ENCODE data around the gene SEC63.
"Not testable (repeated sequence)": the region's sequence is repeated elsewhere in the genome, so short reads cannot be mapped to it uniquely, and the experiment has no call there.

Gene SEC63

GRCh38 chr6:107931894-107932293 lies 26.1 kb downstream of the SEC63 start:
- no peak for DNase-seq (ENCODE audit: low read depth, low spot score)

DNA sequence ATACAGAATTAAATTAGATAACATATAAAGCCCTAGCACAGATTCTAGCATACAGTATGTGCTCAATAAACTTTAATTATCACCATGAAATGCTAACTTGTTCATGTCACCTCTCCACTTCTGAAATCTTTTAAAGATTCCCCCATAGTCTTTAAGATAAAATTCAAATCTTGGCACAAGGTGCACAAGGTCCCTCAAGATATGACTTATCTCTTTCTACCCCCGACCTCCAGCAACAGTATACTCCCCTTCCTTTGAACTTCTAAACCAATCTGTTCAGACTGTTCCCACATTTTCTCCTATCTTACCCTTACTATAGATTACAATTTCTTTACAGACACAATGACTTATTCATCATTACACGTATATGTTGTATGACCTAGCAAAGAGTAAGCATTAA lies 29.0 kb downstream of the SEC63 start:
- no peak for DNase-seq (ENCODE audit: low read depth, low spot score)

DNA sequence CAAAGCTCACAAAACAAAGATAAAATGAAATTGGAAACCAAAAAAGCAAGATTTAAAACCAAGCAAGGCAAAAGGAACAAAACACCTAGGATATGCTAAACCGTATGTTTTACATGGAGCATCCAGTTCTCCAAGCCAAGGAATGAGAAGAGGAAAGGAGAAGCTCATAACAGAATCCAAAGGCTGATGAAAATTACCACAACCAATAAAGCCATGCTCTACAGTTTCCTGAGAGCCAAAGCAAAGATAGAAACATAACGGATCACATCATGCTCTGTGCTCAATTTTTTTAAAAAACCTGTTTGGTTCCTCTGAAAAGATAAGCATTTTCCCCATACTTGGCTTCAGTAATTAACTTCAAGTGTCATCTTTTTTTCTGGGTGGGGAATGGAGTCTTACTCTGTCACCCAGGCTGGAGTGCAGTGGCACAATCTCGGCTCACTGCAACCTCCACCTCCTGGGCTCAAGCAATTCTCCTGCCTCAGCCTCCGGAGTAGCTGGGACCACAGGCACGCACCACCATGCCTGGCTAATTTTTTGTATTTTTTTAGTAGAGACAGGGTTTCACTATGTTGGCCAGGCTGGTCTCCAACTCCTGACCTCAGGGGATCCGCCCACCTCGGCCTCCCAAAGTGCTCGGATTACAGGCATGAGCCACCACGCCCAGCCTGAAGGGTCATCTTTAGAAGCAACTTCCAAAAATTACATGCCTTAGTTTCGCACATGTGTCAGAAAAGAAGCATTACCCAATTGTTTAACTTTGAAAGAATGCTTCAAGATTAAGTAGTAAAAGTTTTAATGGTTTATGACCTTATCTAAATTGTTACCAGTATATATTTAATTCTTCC lies 31.1 kb downstream of the SEC63 start:
- not testable (repeated sequence) for DNase-seq (ENCODE audit: low read depth, low spot score)

GRCh38 chr6:107917451-107918375 lies 40.3 kb downstream of the SEC63 start:
- no peak for DNase-seq (ENCODE audit: low read depth, low spot score)

DNA sequence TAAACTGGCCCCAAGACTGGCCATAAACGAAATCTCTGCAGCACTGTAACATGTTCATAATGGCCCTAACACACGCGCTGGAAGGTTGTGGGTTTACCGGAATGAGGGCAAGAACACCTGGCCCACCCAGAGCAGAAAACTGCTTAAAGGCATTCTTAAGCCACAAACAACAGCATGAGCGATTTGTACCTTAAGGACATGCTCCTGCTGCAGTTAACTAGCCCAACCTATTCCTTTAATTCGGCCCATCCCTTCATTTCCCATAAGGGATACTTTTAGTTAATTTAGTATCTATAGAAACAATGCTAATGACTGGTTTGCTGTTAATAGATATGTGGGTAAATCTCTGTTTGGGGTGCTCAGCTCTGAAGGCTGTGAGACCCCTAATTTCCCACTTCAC lies 41.0 kb downstream of the SEC63 start:
- not testable (repeated sequence) for DNase-seq (ENCODE audit: low read depth, low spot score)

GRCh38 chr6:107911692-107912091 lies 46.3 kb downstream of the SEC63 start:
- DNase-seq (ENCODE audit: low read depth, low spot score): no peak

- no peak for DNase-seq (ENCODE audit: low read depth, low spot score)
Measured at GRCh38 chr6:107894809-107895396, 63.1 kb downstream of the SEC63 start.

DNA sequence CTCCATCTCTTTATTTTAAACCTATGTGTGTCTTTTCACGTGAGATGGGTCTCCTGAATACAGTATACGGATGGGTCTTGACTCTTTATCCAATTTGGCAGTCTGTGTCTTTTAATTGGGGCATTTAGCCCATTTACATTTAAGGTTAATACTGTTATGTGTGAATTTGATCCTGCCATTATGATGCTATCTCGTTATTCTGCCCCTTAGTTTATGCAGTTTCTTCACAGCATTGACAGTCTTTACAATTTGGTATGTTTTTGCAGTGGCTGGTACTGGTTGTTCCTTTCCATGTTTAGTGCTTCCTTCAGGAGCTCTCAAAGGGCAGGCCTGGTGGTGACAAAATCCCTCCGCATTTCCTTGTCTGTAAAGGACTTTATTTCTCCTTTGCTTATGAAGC lies 67.6 kb downstream of the SEC63 start:
- not testable (repeated sequence) for DNase-seq (ENCODE audit: low read depth, low spot score)

DNA sequence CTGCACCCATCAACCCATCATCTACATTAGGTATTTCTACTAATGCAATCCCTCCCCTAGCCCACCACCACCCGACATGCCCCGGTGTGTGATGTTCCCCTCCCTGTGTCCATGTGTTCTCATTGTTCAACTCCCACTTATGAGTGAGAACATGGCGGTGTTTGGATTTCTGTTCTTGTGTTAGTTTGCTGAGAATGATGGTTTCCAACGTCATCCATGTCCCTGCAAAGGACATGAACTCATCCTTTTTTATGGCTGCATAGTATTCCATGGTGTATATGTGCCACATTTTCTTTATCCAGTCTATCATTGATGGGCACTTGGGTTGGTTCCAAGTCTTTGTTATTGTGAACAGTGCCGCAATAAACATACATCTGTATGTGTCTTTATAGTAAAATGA lies 72.1 kb downstream of the SEC63 start:
- not testable (repeated sequence) for DNase-seq (ENCODE audit: low read depth, low spot score)

- no peak for DNase-seq (ENCODE audit: low read depth, low spot score)
Measured at GRCh38 chr6:107879941-107880340, 78.1 kb downstream of the SEC63 start.

- DNase-seq (ENCODE audit: low read depth, low spot score): no peak
Measured at GRCh38 chr6:107877968-107878367, 80.0 kb downstream of the SEC63 start.

DNA sequence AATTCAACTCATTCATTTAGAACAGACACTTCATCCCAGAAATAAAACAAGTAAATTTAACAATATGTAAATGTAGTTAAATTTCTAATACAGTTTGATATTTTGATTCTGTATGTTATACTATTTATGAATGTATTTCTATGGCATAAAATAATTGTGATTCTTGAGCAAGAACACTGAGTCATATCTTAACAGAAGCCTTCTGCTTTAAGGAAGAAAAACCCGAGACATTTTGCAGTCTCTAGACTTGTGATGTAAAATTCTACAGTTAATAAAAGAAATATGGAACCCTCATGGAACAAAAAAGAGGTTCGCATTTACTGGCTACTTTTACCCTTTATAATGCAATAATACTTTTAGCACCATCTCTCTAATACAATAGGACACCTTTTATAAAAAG lies 86.0 kb downstream of the SEC63 start:
- no peak for DNase-seq (ENCODE audit: low read depth, low spot score)

DNA sequence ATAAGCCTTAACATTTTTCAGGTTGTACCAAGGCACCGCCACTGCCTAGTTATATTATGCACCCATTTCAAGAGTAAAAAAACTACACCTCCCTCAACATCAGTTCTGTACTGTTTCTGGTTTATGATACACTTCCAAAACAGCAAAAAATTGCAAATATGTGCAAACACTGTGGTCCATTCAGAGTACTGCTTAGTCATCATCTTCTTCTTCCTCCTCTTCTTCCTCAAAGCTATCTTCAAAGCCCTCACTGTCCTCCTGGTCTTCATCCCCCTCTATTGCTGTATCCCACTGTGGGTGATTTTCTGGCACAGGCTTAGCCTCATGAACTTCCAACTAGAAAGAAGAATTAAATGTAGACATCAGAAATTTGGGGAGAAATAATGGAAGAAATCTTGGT lies 86.5 kb downstream of the SEC63 start:
- not testable (repeated sequence) for DNase-seq (ENCODE audit: low read depth, low spot score)

DNA sequence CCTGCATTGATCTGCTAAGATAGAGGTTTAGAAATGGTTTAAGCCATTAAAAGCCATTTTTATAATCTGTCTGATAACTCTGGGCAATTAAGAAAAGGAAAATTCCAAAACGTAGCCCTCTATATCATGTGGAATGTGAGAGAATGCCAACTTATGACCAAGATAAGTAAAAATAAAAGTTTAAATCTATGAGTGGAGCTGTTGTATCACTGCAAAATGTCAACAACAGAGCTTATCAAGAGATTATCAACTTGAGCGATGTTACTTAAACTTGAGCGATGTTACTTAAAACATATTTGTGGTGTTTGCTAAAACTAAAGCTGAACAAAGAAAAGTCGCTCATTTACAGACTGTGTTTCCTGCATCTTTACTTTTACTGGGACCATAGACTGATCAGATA lies 87.0 kb downstream of the SEC63 start:
- no peak for DNase-seq (ENCODE audit: low read depth, low spot score)

- no peak for DNase-seq (ENCODE audit: low read depth, low spot score)
Measured at GRCh38 chr6:107870381-107870780, 87.6 kb downstream of the SEC63 start.

GRCh38 chr6:107869871-107870270 lies 88.1 kb downstream of the SEC63 start:
- DNase-seq (ENCODE audit: low read depth, low spot score): no peak

GRCh38 chr6:107868867-107869611 lies 89.0 kb downstream of the SEC63 start:
- no peak for DNase-seq (ENCODE audit: low read depth, low spot score)

DNA sequence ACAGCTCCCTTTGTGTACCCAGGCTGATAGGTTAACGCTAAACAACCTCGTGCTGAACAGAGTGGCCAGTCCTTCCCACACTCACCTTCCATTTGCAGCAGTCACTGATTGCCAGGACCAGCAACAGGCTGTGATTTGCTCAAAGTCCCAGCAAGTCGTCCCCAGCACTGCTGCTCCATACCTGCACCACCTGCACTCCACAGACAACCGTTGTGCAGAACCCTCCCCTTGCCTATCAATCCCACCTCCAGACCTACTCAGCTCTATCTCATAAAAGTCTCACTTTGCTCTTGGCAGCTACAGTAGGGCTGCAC lies 90.7 kb downstream of the SEC63 start:
- no peak for DNase-seq (ENCODE audit: low read depth, low spot score)

- DNase-seq (ENCODE audit: low read depth, low spot score): no peak
Measured at GRCh38 chr6:107866606-107867301, 91.3 kb downstream of the SEC63 start.

DNA sequence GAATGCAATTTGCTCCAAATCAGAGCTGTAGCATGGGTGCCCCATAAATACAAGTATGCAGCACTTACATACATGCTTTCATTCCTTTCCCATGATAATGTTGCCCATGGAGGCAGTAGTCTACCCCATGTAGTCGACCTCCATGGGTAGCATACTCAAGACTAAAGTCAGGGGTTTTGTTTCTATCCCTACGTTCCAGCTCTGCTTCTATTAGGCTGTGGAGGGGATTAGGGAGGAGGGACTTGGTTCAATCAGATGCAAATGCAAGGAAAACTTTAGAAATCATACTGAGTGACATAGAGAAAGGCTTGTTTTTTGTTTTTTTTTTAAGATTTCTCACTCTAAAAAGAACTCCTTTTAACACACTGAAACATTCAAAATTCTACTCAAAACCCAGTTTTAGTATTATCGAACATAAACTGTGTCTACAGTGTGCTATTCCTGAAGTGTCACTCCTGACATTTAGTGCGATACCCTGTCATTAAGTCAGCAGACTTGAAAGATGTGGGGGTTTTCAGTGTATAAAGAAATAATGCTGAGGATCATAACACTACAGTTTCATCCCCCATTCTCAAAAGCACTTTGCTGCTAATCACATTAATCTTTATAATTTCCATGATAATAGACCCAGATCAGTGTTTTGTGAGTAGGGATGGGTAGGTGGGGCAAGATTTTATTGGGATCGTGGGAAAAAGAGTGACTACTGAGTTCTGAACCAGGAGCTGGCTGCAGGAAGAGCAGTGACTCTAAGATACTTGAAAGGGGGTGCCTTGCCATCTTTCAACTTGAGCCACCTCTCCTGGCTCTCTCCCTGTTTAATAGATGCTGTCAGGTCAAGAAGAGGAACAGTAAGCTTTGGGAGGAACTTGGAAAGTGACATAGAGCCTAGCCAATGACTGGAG lies 93.5 kb downstream of the SEC63 start:
- DNase-seq (ENCODE audit: low read depth, low spot score): no peak
